Neural cell (in vitro differentiated cells): Measurements from ENCODE around the gene CHRM4. TPM values are rescaled to one million over a fixed set of nuclear protein-coding genes. Genes with fewer than 3 reads are reported as not detected.

ENCODE experiments used
- H2AFZ ChIP-seq: fragments of 200-600, 300-800 bp; sonication (generic), shearing (Covaris generic); 2 replicates; pipeline ENCODE4 v1.6.0; 2014; ENCODE audit warnings: low read depth, mild to moderate bottlenecking, antibody characterized with exemption, low read length, moderate library complexity
- H3F3A ChIP-seq: fragments of 200-600 bp; shearing (Covaris generic); 2 replicates; pipeline ENCODE4 v1.6.1; 2016; ENCODE audit warnings: mild to moderate bottlenecking, moderate library complexity, mixed read lengths, antibody characterized with exemption, low read length; ENCODE audit not compliant: insufficient read depth, poor library complexity, severe bottlenecking
- H3K27ac ChIP-seq: fragments of 200-600, 300-800 bp; sonication (generic), shearing (Covaris generic); 2 replicates; pipeline ENCODE4 v1.5.1; 2014; ENCODE audit warnings: mild to moderate bottlenecking, low read length, moderate library complexity
- H3K27me3 ChIP-seq: fragments of 300-800, 200-600 bp; sonication (generic), shearing (Covaris generic); 2 replicates; pipeline ENCODE4 v1.6.0; 2014; ENCODE audit warnings: mild to moderate bottlenecking, low read depth, low read length, moderate library complexity; ENCODE audit not compliant: insufficient read depth
- H3K36me3 ChIP-seq: fragments of 300-800, 200-600 bp; sonication (generic), shearing (Covaris generic); 2 replicates; pipeline ENCODE4 v1.5.1; 2014; ENCODE audit warnings: mild to moderate bottlenecking, antibody characterized with exemption, low read length, moderate library complexity; ENCODE audit not compliant: insufficient read depth
- H3K4me2 ChIP-seq: fragments of 300-800, 200-600 bp; sonication (generic), shearing (Covaris generic); 2 replicates; pipeline ENCODE4 v1.6.0; 2014; ENCODE audit warnings: mild to moderate bottlenecking, low read length
- H3K4me3 ChIP-seq: fragments of 300-800, 200-600 bp; sonication (generic), shearing (Covaris generic); 2 replicates; pipeline ENCODE4 v1.5.1; 2014; ENCODE audit warnings: mild to moderate bottlenecking, low read length, moderate library complexity
- H3K79me2 ChIP-seq: fragments of 200-600 bp; shearing (Covaris generic); replicated peaks from 2 replicates; pipeline ENCODE4 v1.6.0; 2014; ENCODE audit warnings: mild to moderate bottlenecking, low read length, moderate library complexity; ENCODE audit not compliant: insufficient read depth
- H3K9ac ChIP-seq: fragments of 300-800, 200-600 bp; sonication (generic), shearing (Covaris generic); 2 replicates; pipeline ENCODE4 v1.6.1; 2016; ENCODE audit warnings: mild to moderate bottlenecking, low read length, mixed read lengths
- H3K9me2 ChIP-seq: fragments of 200-600 bp; shearing (Covaris generic); 2 replicates; pipeline ENCODE4 v1.6.1; 2016; ENCODE audit warnings: mild to moderate bottlenecking, low read length, mixed read lengths; ENCODE audit not compliant: insufficient read depth
- H3K9me3 ChIP-seq: fragments of 200-600, 300-800 bp; sonication (generic), shearing (Covaris generic); 2 replicates; pipeline ENCODE4 v1.6.1; 2016; ENCODE audit warnings: mild to moderate bottlenecking, mixed run types, low read length, moderate library complexity, mixed read lengths
- H4K20me1 ChIP-seq: fragments of 200-600 bp; shearing (Covaris generic); 2 replicates; pipeline ENCODE4 v1.6.1; 2016; ENCODE audit warnings: mild to moderate bottlenecking, mixed run types; ENCODE audit not compliant: insufficient read depth
- EP300 ChIP-seq: fragments of 450-650 bp; conservative IDR thresholded peaks from 2 replicates; pipeline ENCODE4 v1.6.1; 2014; ENCODE audit warnings: antibody characterized with exemption, mild to moderate bottlenecking, moderate library complexity; ENCODE audit not compliant: poor library complexity, severe bottlenecking
- EZH2 ChIP-seq: fragments of 200-600, 300-800 bp; shearing (Covaris generic), sonication (generic); IDR thresholded peaks from 2 replicates; pipeline ENCODE4 v1.6.1; 2014; ENCODE audit warnings: antibody characterized with exemption, low read length, borderline replicate concordance, mild to moderate bottlenecking; ENCODE audit not compliant: insufficient read depth, poor library complexity, severe bottlenecking
- MXI1 ChIP-seq: fragments of 450-650 bp; conservative IDR thresholded peaks from 2 replicates; pipeline ENCODE4 v1.6.1; 2014; ENCODE audit warnings: antibody characterized with exemption, mild to moderate bottlenecking; ENCODE audit not compliant: poor library complexity, severe bottlenecking
- POLR2AphosphoS5 ChIP-seq: IDR thresholded peaks from 2 replicates; pipeline ENCODE4 v1.6.1; 2012
- RAD21 ChIP-seq: fragments of 450-650 bp; conservative IDR thresholded peaks from 2 replicates; pipeline ENCODE4 v1.6.1; 2014; ENCODE audit warnings: antibody characterized with exemption, mild to moderate bottlenecking, moderate library complexity
- SMC3 ChIP-seq: fragments of 450-650 bp; conservative IDR thresholded peaks from 2 replicates; pipeline ENCODE4 v1.6.1; 2014; ENCODE audit warnings: antibody characterized with exemption, mild to moderate bottlenecking, moderate library complexity; ENCODE audit not compliant: poor library complexity
- TAF1 ChIP-seq: IDR thresholded peaks from 2 replicates; pipeline ENCODE4 v1.6.1; 2012; ENCODE audit warnings: low read depth
- polyA plus RNA-seq: library from polyadenylated mRNA; depleted of rRNA; stranded (reverse); fragments of >200 nt; gene quantifications from 2 replicates; pipeline ENCODE4 v1.2.3, GENCODE V29; 2014
- TF ChIP-seq, protein P1 (sequence below): IDR thresholded peaks from 2 replicates; pipeline ENCODE4 v1.6.1; 2012; ENCODE audit warnings: borderline replicate concordance
- TF ChIP-seq, protein P2 (sequence below): fragments of 450-650 bp; IDR thresholded peaks from 2 replicates; pipeline ENCODE4 v1.5.1; 2014; ENCODE audit warnings: antibody characterized with exemption, mild to moderate bottlenecking, moderate library complexity; ENCODE audit not compliant: poor library complexity, severe bottlenecking

Gene CHRM4
- polyA plus RNA-seq, 1 donor from 2014 or later: 8.2 TPM

DNA sequence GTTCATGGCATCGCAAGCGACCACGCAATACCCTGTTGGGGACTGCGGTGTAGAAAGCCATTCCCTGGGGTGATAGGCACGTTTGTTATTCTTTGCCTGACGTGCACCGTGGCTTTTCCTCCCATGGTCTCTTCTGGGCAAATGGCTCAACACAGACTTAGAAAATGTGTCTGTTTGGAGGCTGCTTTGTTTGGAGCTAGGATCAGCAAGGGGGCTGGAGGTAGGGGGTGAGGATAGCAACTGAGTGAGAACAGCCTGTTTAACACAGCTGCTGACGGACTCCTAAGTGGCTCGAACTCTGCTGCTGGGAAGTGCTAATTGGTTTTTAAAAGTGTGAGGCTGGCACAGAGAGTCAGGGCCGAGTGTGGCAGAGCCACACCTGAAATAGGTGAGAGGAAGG is 16.1 kb upstream of the CHRM4 start:
- no peak overlapping the region for H3K4me2 ChIP-seq
- no peaks in the 10 kb centered on the region for H3K27me3 ChIP-seq
- H3K9me2 ChIP-seq: no peaks in the 10 kb centered on the region
- TF ChIP-seq SMC3: no peak
- no peak for TF ChIP-seq EZH2
- TF ChIP-seq TAF1: no peak
- no peak for TF ChIP-seq POLR2AphosphoS5
- no peak for TF ChIP-seq EP300
- no peak overlapping the region for H3K4me3 ChIP-seq
- H3K79me2 ChIP-seq: no peaks in the 10 kb centered on the region
- H3K27ac ChIP-seq: no peak overlapping the region
- no peaks in the 10 kb centered on the region for H3K36me3 ChIP-seq
- no peak overlapping the region for H3K9ac ChIP-seq
- no peak overlapping the region for H2AFZ ChIP-seq
- H3K9me3 ChIP-seq: no peaks in the 10 kb centered on the region
- no peaks in the 10 kb centered on the region for H3F3A ChIP-seq
- H4K20me1 ChIP-seq: no peaks in the 10 kb centered on the region

DNA sequence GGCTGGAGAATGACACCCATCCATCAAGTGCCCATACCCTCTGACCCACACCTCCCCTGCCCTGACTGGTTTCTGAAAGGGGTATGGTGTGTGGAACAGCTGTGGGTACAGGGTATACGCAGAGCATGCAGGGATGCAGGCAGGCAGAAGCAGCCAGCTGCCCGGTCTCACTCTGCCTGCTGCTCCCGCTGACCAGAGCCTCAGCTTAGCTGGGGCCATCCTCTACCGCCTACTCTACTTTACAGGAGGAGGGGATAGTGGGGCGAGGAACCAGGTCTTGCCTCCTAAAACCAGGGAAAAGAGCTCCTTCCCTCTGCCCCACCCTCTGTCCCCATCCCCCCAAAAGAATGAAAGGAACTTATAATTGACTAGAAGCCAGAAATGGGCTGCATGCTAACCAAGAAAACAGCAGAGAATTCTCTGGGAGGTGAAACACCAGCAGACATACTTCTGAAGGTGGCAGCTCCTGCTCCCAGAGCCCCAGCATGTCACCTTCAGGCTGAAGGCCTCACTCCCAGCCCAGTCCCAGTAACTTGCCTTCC is 13.0 kb upstream of the CHRM4 start:
- H3K4me2 ChIP-seq: no peak overlapping the region
- H3K36me3 ChIP-seq: no peaks in the 10 kb centered on the region
- H3F3A ChIP-seq: no peaks in the 10 kb centered on the region
- TF ChIP-seq RAD21 (no peak), EZH2 (no peak), EP300 (no peak), MXI1 (no peak), TAF1 (no peak), POLR2AphosphoS5 (no peak), SMC3 (no peak)
- TF ChIP-seq, protein P1, sequence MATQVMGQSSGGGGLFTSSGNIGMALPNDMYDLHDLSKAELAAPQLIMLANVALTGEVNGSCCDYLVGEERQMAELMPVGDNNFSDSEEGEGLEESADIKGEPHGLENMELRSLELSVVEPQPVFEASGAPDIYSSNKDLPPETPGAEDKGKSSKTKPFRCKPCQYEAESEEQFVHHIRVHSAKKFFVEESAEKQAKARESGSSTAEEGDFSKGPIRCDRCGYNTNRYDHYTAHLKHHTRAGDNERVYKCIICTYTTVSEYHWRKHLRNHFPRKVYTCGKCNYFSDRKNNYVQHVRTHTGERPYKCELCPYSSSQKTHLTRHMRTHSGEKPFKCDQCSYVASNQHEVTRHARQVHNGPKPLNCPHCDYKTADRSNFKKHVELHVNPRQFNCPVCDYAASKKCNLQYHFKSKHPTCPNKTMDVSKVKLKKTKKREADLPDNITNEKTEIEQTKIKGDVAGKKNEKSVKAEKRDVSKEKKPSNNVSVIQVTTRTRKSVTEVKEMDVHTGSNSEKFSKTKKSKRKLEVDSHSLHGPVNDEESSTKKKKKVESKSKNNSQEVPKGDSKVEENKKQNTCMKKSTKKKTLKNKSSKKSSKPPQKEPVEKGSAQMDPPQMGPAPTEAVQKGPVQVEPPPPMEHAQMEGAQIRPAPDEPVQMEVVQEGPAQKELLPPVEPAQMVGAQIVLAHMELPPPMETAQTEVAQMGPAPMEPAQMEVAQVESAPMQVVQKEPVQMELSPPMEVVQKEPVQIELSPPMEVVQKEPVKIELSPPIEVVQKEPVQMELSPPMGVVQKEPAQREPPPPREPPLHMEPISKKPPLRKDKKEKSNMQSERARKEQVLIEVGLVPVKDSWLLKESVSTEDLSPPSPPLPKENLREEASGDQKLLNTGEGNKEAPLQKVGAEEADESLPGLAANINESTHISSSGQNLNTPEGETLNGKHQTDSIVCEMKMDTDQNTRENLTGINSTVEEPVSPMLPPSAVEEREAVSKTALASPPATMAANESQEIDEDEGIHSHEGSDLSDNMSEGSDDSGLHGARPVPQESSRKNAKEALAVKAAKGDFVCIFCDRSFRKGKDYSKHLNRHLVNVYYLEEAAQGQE: no peak
- TF ChIP-seq, protein P2, sequence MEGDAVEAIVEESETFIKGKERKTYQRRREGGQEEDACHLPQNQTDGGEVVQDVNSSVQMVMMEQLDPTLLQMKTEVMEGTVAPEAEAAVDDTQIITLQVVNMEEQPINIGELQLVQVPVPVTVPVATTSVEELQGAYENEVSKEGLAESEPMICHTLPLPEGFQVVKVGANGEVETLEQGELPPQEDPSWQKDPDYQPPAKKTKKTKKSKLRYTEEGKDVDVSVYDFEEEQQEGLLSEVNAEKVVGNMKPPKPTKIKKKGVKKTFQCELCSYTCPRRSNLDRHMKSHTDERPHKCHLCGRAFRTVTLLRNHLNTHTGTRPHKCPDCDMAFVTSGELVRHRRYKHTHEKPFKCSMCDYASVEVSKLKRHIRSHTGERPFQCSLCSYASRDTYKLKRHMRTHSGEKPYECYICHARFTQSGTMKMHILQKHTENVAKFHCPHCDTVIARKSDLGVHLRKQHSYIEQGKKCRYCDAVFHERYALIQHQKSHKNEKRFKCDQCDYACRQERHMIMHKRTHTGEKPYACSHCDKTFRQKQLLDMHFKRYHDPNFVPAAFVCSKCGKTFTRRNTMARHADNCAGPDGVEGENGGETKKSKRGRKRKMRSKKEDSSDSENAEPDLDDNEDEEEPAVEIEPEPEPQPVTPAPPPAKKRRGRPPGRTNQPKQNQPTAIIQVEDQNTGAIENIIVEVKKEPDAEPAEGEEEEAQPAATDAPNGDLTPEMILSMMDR: no peak
- no peaks in the 10 kb centered on the region for H3K79me2 ChIP-seq
- no peaks in the 10 kb centered on the region for H4K20me1 ChIP-seq
- H3K9ac ChIP-seq: no peak overlapping the region
- no peak overlapping the region for H3K4me3 ChIP-seq
- no peak overlapping the region for H3K27ac ChIP-seq
- H3K27me3 ChIP-seq: no peaks in the 10 kb centered on the region
- no peaks in the 10 kb centered on the region for H3K9me3 ChIP-seq
- no peaks in the 10 kb centered on the region for H3K9me2 ChIP-seq
- H2AFZ ChIP-seq: no peak overlapping the region
